GM12874 (cell line): ENCODE results near the gene CSK.
A peak's percentile ranks its signal among the peaks of the same experiment; 100 is the strongest.

Experiments
- CTCF ChIP-seq: IDR thresholded peaks from 2 replicates; pipeline ENCODE4 v1.5.1; 2011; ENCODE audit warnings: low read depth, mild to moderate bottlenecking, control low read depth, low read length, moderate library complexity; ENCODE audit not compliant: insufficient read depth

The CSK gene

GRCh38 chr15:74794248-74794969 lies 12.5 kb downstream of the CSK start:
- TF ChIP-seq CTCF, result no peak

- TF ChIP-seq CTCF, result no peak
These were observed 13.1 kb downstream of the CSK start for GRCh38 chr15:74794970-74795349.

GRCh38 chr15:74795966-74796625 lies 14.2 kb downstream of the CSK start:
- TF ChIP-seq CTCF, result no peak

GRCh38 chr15:74798388-74799254 lies 16.7 kb downstream of the CSK start:
- TF ChIP-seq CTCF, result peak; percentile 67

GRCh38 chr15:74799255-74799855 lies 17.5 kb downstream of the CSK start:
- TF ChIP-seq CTCF, result 0 out of 2 replicates have a peak, but pooled peaks have one; percentile 0

- TF ChIP-seq CTCF, result peak; percentile 98
These were observed 18.1 kb downstream of the CSK start for GRCh38 chr15:74799856-74800558.
